K562 (cell line): ENCODE results near the gene ERRFI1. TPM values are rescaled to one million over a fixed set of nuclear protein-coding genes. Genes with fewer than 3 reads are reported as not detected.
A peak's percentile ranks its signal among the peaks of the same experiment; 100 is the strongest.

ENCODE experiments used
- ATAC-seq: fragments of 200-7000 bp; cut with Tn5 transposase; 3 replicates; pipeline ENCODE4 v1.9.1; 2020; ENCODE audit warnings: moderate library complexity
- BruUV-seq: library from RNA; stranded (reverse); fragments of 400-500 nt; replicated peaks from 2 replicates; lab custom pipeline; 2021; lab: Mats Ljungman, UMichigan
- CTCF ChIA-PET: fragments of 300-600 bp; formaldehyde crosslinking; extraction: SDS; loops from one replicate; lab custom pipeline; 2021; ENCODE audit warnings: low intra/inter-chr PET ratio; lab: Yijun Ruan, JAX
- POLR2A ChIA-PET: fragments of 300-600, 350-650 bp; sonication (Branson Sonifier 250); formaldehyde crosslinking; extraction: SDS; loops from one replicate; lab custom pipeline; 2021; ENCODE audit warnings: antibody characterized with exemption, inconsistent platforms; lab: Yijun Ruan, JAX
- DNase-seq, 4 experiments: peaks; one replicate each; pipeline versions ENCODE4 v3.0.0 to v3.0.0-alpha.2; 2011 to 2018; ENCODE audit warnings: low spot score in 3 of 4, mixed read lengths in 3 of 4; ENCODE audit errors: extremely low read depth in 1 of 4
- FAIRE-seq: peaks from 2 replicates; lab custom pipeline; 2011; peaks lifted over from hg19 to GRCh38; lab: Jason Lieb, UNC
- H2AFZ ChIP-seq: 2 replicates; pipeline ENCODE4 v1.6.0; 2011; ENCODE audit warnings: low read depth, low read length, control low read depth, inconsistent platforms
- H3K27ac ChIP-seq: fragments of 200-600 bp; 3 replicates; pipeline ENCODE4 v1.8.0; 2011; ENCODE audit warnings: low read depth, mild to moderate bottlenecking, control low read depth, inconsistent platforms, low read length, moderate library complexity, mixed read lengths; ENCODE audit errors: extremely low read depth
- H3K27me3 ChIP-seq, 2 experiments: fragments of 300-600 bp in 1 of 2; 2 replicates in 1 of 2; 3 replicates in 1 of 2; pipeline versions ENCODE4 v1.6.0 to v1.8.0; 2011; ENCODE audit warnings: inconsistent platforms in 2 of 2, low read length in 2 of 2, mild to moderate bottlenecking in 1 of 2, mixed read lengths in 1 of 2, moderate library complexity in 1 of 2; ENCODE audit not compliant: control insufficient read depth in 2 of 2, insufficient read depth in 2 of 2
- H3K36me3 ChIP-seq: fragments of 300-600 bp; 3 replicates; pipeline ENCODE4 v1.8.0; 2011; ENCODE audit warnings: mild to moderate bottlenecking, low read length, inconsistent platforms; ENCODE audit not compliant: control insufficient read depth, insufficient read depth
- H3K4me1 ChIP-seq, 2 experiments: fragments of 200-600 bp in 1 of 2; replicated peaks in 1 of 2; 2 replicates in 1 of 2; 3 replicates in 1 of 2; pipeline versions ENCODE4 v1.5.1 to v1.8.0; 2011; ENCODE audit warnings: inconsistent platforms in 2 of 2, low read length in 2 of 2, mild to moderate bottlenecking in 1 of 2, mixed read lengths in 1 of 2, moderate library complexity in 1 of 2; ENCODE audit not compliant: control insufficient read depth in 2 of 2, insufficient read depth in 2 of 2
- H3K4me2 ChIP-seq: 2 replicates; pipeline ENCODE4 v1.6.1; 2011; ENCODE audit warnings: low read length, control low read depth, inconsistent platforms, mixed read lengths; ENCODE audit not compliant: insufficient read depth
- H3K4me3 ChIP-seq: fragments of 200-600 bp; sonication (generic), shearing (Covaris generic); 2 replicates; pipeline ENCODE4 v1.5.1; 2016; ENCODE audit warnings: control low read depth, inconsistent platforms
- H3K79me2 ChIP-seq: fragments of 200-600 bp; 3 replicates; pipeline ENCODE4 v1.8.0; 2011; ENCODE audit warnings: low read length, inconsistent platforms; ENCODE audit not compliant: control insufficient read depth, insufficient read depth
- H3K9ac ChIP-seq, 2 experiments: 2 replicates each; pipeline versions ENCODE4 v1.6.0 to v1.6.1; 2011; ENCODE audit warnings: low read depth in 2 of 2, low read length in 2 of 2, control low read depth in 1 of 2, inconsistent platforms in 1 of 2, mild to moderate bottlenecking in 1 of 2, mixed read lengths in 1 of 2; ENCODE audit not compliant: insufficient read depth in 1 of 2
- H3K9me1 ChIP-seq: one replicate; pipeline ENCODE4 v1.6.0; 2011; ENCODE audit warnings: inconsistent platforms, mild to moderate bottlenecking, low read length, moderate library complexity; ENCODE audit not compliant: control insufficient read depth, insufficient read depth
- H3K9me3 ChIP-seq: replicated peaks from 2 replicates; pipeline ENCODE4 v1.5.1; 2011; ENCODE audit warnings: low read depth, low read length, inconsistent platforms; ENCODE audit not compliant: control insufficient read depth, insufficient read depth
- H4K20me1 ChIP-seq: replicated peaks from 2 replicates; pipeline ENCODE4 v1.6.1; 2011; ENCODE audit warnings: low read length, inconsistent platforms, mixed read lengths; ENCODE audit not compliant: control insufficient read depth, insufficient read depth
- BCOR ChIP-seq: fragments of 450-650 bp; IDR thresholded peaks from 2 replicates; pipeline ENCODE4 v1.6.1; 2016
- CBFA2T2 ChIP-seq: fragments of 450-650 bp; conservative IDR thresholded peaks from 2 replicates; pipeline ENCODE4 v1.6.1; 2017; ENCODE audit warnings: mild to moderate bottlenecking
- CREB1 ChIP-seq, 2 experiments: sonication (generic) in 1 of 2; formaldehyde crosslinking in 1 of 2; IDR thresholded peaks; 2 replicates each; pipeline versions ENCODE4 v1.6.1 to v1.8.0; 2012 to 2022; ENCODE audit warnings: inconsistent platforms in 1 of 2, mild to moderate bottlenecking in 1 of 2, missing genetic modification reagents in 1 of 2, moderate library complexity in 1 of 2
- EZH2 ChIP-seq: IDR thresholded peaks from 2 replicates; pipeline ENCODE4 v1.6.1; 2012; ENCODE audit warnings: low read depth, mild to moderate bottlenecking, inconsistent platforms, low read length, borderline replicate concordance
- KDM1A ChIP-seq, 2 experiments: fragments of 450-650 bp; IDR thresholded peaks; 2 replicates each; pipeline ENCODE4 v1.6.1; 2016; ENCODE audit warnings: mild to moderate bottlenecking in 2 of 2
- KLF6 ChIP-seq: fragments of 250-450 bp; sonication (Bioruptor Pico); IDR thresholded peaks from 2 replicates; pipeline ENCODE4 v1.4.0; 2020; ENCODE audit warnings: mild to moderate bottlenecking, moderate library complexity, borderline replicate concordance
- RBM25 ChIP-seq: fragments of 200-400 bp; formaldehyde crosslinking; IDR thresholded peaks from 2 replicates; pipeline ENCODE4 v1.6.1; 2018; ENCODE audit warnings: low read length, low read depth, moderate library complexity; ENCODE audit not compliant: severe bottlenecking
- TSC22D4 ChIP-seq: fragments of 450-650 bp; IDR thresholded peaks from 2 replicates; pipeline ENCODE4 v1.6.1; 2016; ENCODE audit warnings: missing genetic modification characterization, missing biosample characterization, control low read depth
- ZFP36 ChIP-seq: fragments of 150-350 bp; IDR thresholded peaks from 2 replicates; pipeline ENCODE4 v1.6.1; 2018; ENCODE audit warnings: low read length, low read depth; ENCODE audit not compliant: partially characterized antibody
- ZNF140 ChIP-seq: fragments of 250-450 bp; sonication (Bioruptor Pico); IDR thresholded peaks from 2 replicates; pipeline ENCODE4 v1.8.0; 2021; ENCODE audit warnings: moderate library complexity, mild to moderate bottlenecking, inconsistent platforms
- ZNF445 ChIP-seq: fragments of 250-450 bp; sonication (Bioruptor Pico); IDR thresholded peaks from 2 replicates; pipeline ENCODE4 v1.4.0; 2020; ENCODE audit warnings: low read depth, mild to moderate bottlenecking, moderate library complexity
- WGBS: fragments of 100-300 bp; shearing (Covaris generic); methylation state at CpG from one replicate; pipeline ENCODE4 v1.1.6; 2016; ENCODE audit warnings: low coverage, mixed read lengths; ENCODE audit not compliant: insufficient coverage; ENCODE audit errors: missing lambda C conversion rate; 5-methylcytosine and 5-hydroxymethylcytosine counted together
- in situ Hi-C: fragments of 300-500 bp; cut with MboI; formaldehyde crosslinking; loops from 4 replicates; pipeline ENCODE4 v1.15.0; 2018; ENCODE audit warnings: inconsistent platforms, mixed read lengths
- intact Hi-C: fragments of 100-400 bp; cut with micrococcal nuclease; formaldehyde crosslinking; loops from 2 replicates; pipeline ENCODE4 v1.14.2; 2022
- polyA plus RNA-seq, 8 experiments: library from polyadenylated mRNA; depleted of rRNA in 4 of 8; stranded (reverse) in 5 of 8; unstranded in 3 of 8; fragments of >200 nt; fragmentation: Nextera tagmentation in 2 of 8; fragmentation: Illumina TruSeq in 1 of 8; extraction: Ambion mirVana in 2 of 8; extraction: Trizol in 1 of 8; gene quantifications; 2 replicates each; pipeline versions ENCODE4 v1.2.1 to v1.2.3, GENCODE V29; 2011 to 2014; ENCODE audit warnings: inconsistent platforms in 1 of 8, missing spikeins in 1 of 8
- total RNA-seq, 7 experiments: library from RNA; depleted of rRNA in 6 of 7; stranded (reverse); fragments of >200 nt in 6 of 7; fragmentation: Illumina TruSeq in 2 of 7; extraction: Trizol in 2 of 7; gene quantifications; 2 replicates each; pipeline versions ENCODE4 v1.2.1 to v1.2.3, GENCODE V29; 2011 to 2021; ENCODE audit warnings: low replicate concordance in 1 of 7

ERRFI1 gene
- total and polyA plus RNA-seq, 9 of the 15 experiments (the other 6 are each of a cell fraction or from before 2014, with no cell fraction given) = 0.67 to 4.4 (median 1.1) TPM

DNA sequence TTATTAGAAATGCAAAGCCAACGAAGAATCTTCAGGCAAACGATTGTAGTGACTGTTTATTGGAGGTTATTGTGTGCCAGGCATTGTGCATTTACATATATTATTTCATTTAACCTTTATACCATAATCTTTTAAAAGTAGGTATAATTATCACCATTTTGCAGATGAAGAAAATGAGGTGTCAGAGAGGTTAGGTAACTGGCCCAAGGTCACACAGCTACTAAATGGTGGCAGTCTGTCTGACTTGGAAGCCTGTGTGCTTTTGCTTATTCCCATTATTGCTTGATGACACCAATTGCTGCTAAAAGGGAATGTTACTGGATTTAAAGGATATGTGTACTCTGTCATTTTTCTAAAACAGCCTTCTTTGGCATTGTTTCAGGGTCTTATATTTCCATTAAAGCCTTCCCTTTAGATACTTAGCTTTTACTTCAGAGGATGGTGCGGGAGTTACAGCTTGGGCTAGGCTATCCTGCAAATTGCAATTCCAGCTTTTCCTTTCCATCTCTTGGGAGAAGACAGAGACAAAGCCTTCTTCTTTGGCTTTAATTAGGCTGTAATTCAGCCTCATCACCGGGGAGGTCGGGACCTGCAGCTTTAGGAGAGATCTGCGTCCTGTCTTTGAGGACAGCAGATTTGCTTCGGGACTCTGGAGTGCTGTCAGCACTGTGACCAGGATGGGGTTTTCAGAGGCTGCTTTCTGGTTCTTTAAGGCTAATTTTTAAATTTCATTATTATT is 37.4 kb upstream of the ERRFI1 start:
- H3K79me2 ChIP-seq = no peaks in the 10 kb centered on the region
- no peak overlapping the region for H3K9ac ChIP-seq
- H3K4me3 ChIP-seq = no peak overlapping the region
- CTCF ChIA-PET = interaction anchor here (0.6 kb wide), 1 partner anchor 188 kb away, joined by 3 read pairs; no protein-coding TSS in a partner anchor
- H4K20me1 ChIP-seq = no peaks in the 10 kb centered on the region
- H3K27me3 ChIP-seq = peaks cover 7 to 11% of the 10 kb centered on the region in 2 experiments; a peak in 4 of 5 replicates
- H3K36me3 ChIP-seq = no peaks in the 10 kb centered on the region
- WGBS = 3% methylated on average over 7 of the region's 7 CpGs
- TF ChIP-seq BCOR (peak; percentile 57; the same call in 1 of the 2 replicates), ZFP36 (peak; percentile 57), ZNF140 (CRISPR knock-in tag) (no peak), TSC22D4 (tag) (no peak), ZNF445 (CRISPR knock-in tag) (no peak), EZH2 (no peak), KLF6 (no peak), KDM1A (IDR thresholded peaks at IDR 0.05) (0 out of 4 replicates have a peak, but pooled peaks of 1 of the 2 experiments have one; percentile 36), CREB1 (IDR thresholded peaks at IDR 0.05) (no peak), CREB1 (CRISPR knock-in tag; IDR thresholded peaks at IDR 0.05) (no peak), RBM25 (peak; percentile 86), CBFA2T2 (no peak)
- ATAC-seq (no peak), FAIRE-seq (no peak), DNase-seq (peak in 1 of 4 experiments; percentile 9)
- H3K27ac ChIP-seq = no peak overlapping the region
- H3K4me1 ChIP-seq = peaks cover 0 to 2% of the 10 kb centered on the region in 2 experiments; a peak in 1 of 5 replicates
- peaks cover 4% of the 10 kb centered on the region; the same call in 1 of the 2 replicates for H3K9me3 ChIP-seq
- in situ Hi-C loops (no loop called here), intact Hi-C loops (no loop called here)
- BruUV-seq = no TSS peak
- H3K4me2 ChIP-seq = no peak overlapping the region
- no peak overlapping the region for H2AFZ ChIP-seq
- no peaks in the 10 kb centered on the region for H3K9me1 ChIP-seq
- POLR2A ChIA-PET = interaction anchor here (1.4 kb wide), 1 partner anchor 12 kb away, joined by 3 read pairs; no protein-coding TSS in a partner anchor
